Measurements from ENCODE around the gene RXRA. TPM values are rescaled to one million over a fixed set of nuclear protein-coding genes. Genes with fewer than 3 reads are reported as not detected.

Gene RXRA
- total RNA-seq, 1 donor from 2014 or later, result 33.4 TPM

- peaks cover under 1% of the 10 kb centered on the region for H3K9me3 ChIP-seq (ENCODE audit: insufficient read depth, low read depth, low read length)
- DNase-seq (ENCODE audit: low read depth), result no peak
- peaks cover 5% of the 10 kb centered on the region for H3K9me3 Mint-ChIP-seq (ENCODE audit: unreplicated experiment)
- H3K4me1 ChIP-seq (ENCODE audit: insufficient read depth, low read length), result peaks cover 51% of the 10 kb centered on the region
- H3K4me1 Mint-ChIP-seq (ENCODE audit: low read depth, unreplicated experiment), result peaks cover 24% of the 10 kb centered on the region
- no peak overlapping the region for H2AFZ ChIP-seq (ENCODE audit: low read depth, low read length)
- no peak for FAIRE-seq
- no peaks in the 10 kb centered on the region for H3K36me3 ChIP-seq (ENCODE audit: insufficient read depth, low read length)
- no peaks in the 10 kb centered on the region for H3K79me2 ChIP-seq (ENCODE audit: insufficient read depth, low read length)
- H3K27ac ChIP-seq (ENCODE audit: low read depth, low read length), result no peak overlapping the region
- peak overlapping the region; percentile 12 for H3K27ac Mint-ChIP-seq (ENCODE audit: unreplicated experiment)
- no peak overlapping the region for H3K9ac ChIP-seq (ENCODE audit: low read length)
- peaks cover 3% of the 10 kb centered on the region for H4K20me1 ChIP-seq (ENCODE audit: insufficient read depth, low read length)
- no peak overlapping the region for H3K4me2 ChIP-seq (ENCODE audit: low read length)
- H3K36me3 Mint-ChIP-seq (ENCODE audit: low read depth, unreplicated experiment), result no peaks in the 10 kb centered on the region
- H3K27me3 Mint-ChIP-seq (ENCODE audit: low read depth, unreplicated experiment), result no peaks in the 10 kb centered on the region
- no peak overlapping the region for H3K4me3 ChIP-seq (ENCODE audit: insufficient read depth, low read depth, low read length)
- TF ChIP-seq EZH2 (IDR thresholded peaks at IDR 0.05; ENCODE audit: insufficient read depth, low read length) (no peak), CTCF (IDR thresholded peaks at IDR 0.05; ENCODE audit: insufficient read depth, low read depth, low read length) (no peak)
- no peak overlapping the region for H3K4me3 Mint-ChIP-seq (ENCODE audit: unreplicated experiment)
- H3K27me3 ChIP-seq (ENCODE audit: insufficient read depth, low read length), result no peaks in the 10 kb centered on the region
These were observed 127.7 kb downstream of the RXRA start for GRCh38 chr9:134453776-134454475.

GRCh38 chr9:134454476-134454857 is 128.2 kb downstream of the RXRA start:
- H3K79me2 ChIP-seq (ENCODE audit: insufficient read depth, low read length), result no peaks in the 10 kb centered on the region
- Mint-ChIP-seq H3K4me1 (ENCODE audit: low read depth, unreplicated experiment) (peaks cover 27% of the 10 kb centered on the region), H3K4me3 (ENCODE audit: unreplicated experiment) (no peak overlapping the region), H3K27me3 (ENCODE audit: low read depth, unreplicated experiment) (no peaks in the 10 kb centered on the region), H3K9me3 (ENCODE audit: unreplicated experiment) (peaks cover 2% of the 10 kb centered on the region), H3K27ac (ENCODE audit: unreplicated experiment) (peak overlapping the region; percentile 53), H3K36me3 (ENCODE audit: low read depth, unreplicated experiment) (no peaks in the 10 kb centered on the region)
- H3K9ac ChIP-seq (ENCODE audit: low read length), result peak overlapping the region; percentile 91
- peak overlapping the region; percentile 97 for H3K27ac ChIP-seq (ENCODE audit: low read depth, low read length)
- peaks cover 52% of the 10 kb centered on the region for H3K4me1 ChIP-seq (ENCODE audit: insufficient read depth, low read length)
- TF ChIP-seq CTCF (IDR thresholded peaks at IDR 0.05; ENCODE audit: insufficient read depth, low read depth, low read length), result no peak
- no peak for TF ChIP-seq EZH2 (IDR thresholded peaks at IDR 0.05; ENCODE audit: insufficient read depth, low read length)
- FAIRE-seq (no peak), DNase-seq (ENCODE audit: low read depth) (peak; percentile 44)
- no peak overlapping the region for H2AFZ ChIP-seq (ENCODE audit: low read depth, low read length)
- no peaks in the 10 kb centered on the region for H3K27me3 ChIP-seq (ENCODE audit: insufficient read depth, low read length)
- no peaks in the 10 kb centered on the region for H3K9me3 ChIP-seq (ENCODE audit: insufficient read depth, low read depth, low read length)
- peaks cover under 1% of the 10 kb centered on the region for H4K20me1 ChIP-seq (ENCODE audit: insufficient read depth, low read length)
- H3K4me2 ChIP-seq (ENCODE audit: low read length), result no peak overlapping the region
- no peaks in the 10 kb centered on the region for H3K36me3 ChIP-seq (ENCODE audit: insufficient read depth, low read length)
- no peak overlapping the region for H3K4me3 ChIP-seq (ENCODE audit: insufficient read depth, low read depth, low read length)

GRCh38 chr9:134455021-134455471 is 128.8 kb downstream of the RXRA start:
- Histone ChIP-seq H3K27ac (ENCODE audit: low read depth, low read length) (peak overlapping the region; percentile 97), H3K4me2 (ENCODE audit: low read length) (no peak overlapping the region), H3K9ac (ENCODE audit: low read length) (peak overlapping the region; percentile 91), H3K4me3 (ENCODE audit: insufficient read depth, low read depth, low read length) (no peak overlapping the region), H3K4me1 (ENCODE audit: insufficient read depth, low read length) (peaks cover 48% of the 10 kb centered on the region), H3K36me3 (ENCODE audit: insufficient read depth, low read length) (no peaks in the 10 kb centered on the region), H3K79me2 (ENCODE audit: insufficient read depth, low read length) (no peaks in the 10 kb centered on the region), H2AFZ (ENCODE audit: low read depth, low read length) (no peak overlapping the region), H3K27me3 (ENCODE audit: insufficient read depth, low read length) (no peaks in the 10 kb centered on the region), H4K20me1 (ENCODE audit: insufficient read depth, low read length) (no peaks in the 10 kb centered on the region), H3K9me3 (ENCODE audit: insufficient read depth, low read depth, low read length) (no peaks in the 10 kb centered on the region)
- peaks cover 2% of the 10 kb centered on the region for H3K9me3 Mint-ChIP-seq (ENCODE audit: unreplicated experiment)
- no peaks in the 10 kb centered on the region for H3K27me3 Mint-ChIP-seq (ENCODE audit: low read depth, unreplicated experiment)
- no peaks in the 10 kb centered on the region for H3K36me3 Mint-ChIP-seq (ENCODE audit: low read depth, unreplicated experiment)
- H3K4me3 Mint-ChIP-seq (ENCODE audit: unreplicated experiment), result no peak overlapping the region
- TF ChIP-seq CTCF (IDR thresholded peaks at IDR 0.05; ENCODE audit: insufficient read depth, low read depth, low read length), result no peak
- DNase-seq (ENCODE audit: low read depth) (no peak), FAIRE-seq (no peak)
- peaks cover 24% of the 10 kb centered on the region for H3K4me1 Mint-ChIP-seq (ENCODE audit: low read depth, unreplicated experiment)
- H3K27ac Mint-ChIP-seq (ENCODE audit: unreplicated experiment), result no peak overlapping the region

Measured in astrocyte (in vitro differentiated cells and primary cell).